Measurements from ENCODE around the gene CD58. TPM values are rescaled to one million over a fixed set of nuclear protein-coding genes. Genes with fewer than 3 reads are reported as not detected.

CD58 gene
- total and polyA plus RNA-seq, 5 donors from 2014 or later: 39.6 to 124 (median 80.8) TPM

DNA sequence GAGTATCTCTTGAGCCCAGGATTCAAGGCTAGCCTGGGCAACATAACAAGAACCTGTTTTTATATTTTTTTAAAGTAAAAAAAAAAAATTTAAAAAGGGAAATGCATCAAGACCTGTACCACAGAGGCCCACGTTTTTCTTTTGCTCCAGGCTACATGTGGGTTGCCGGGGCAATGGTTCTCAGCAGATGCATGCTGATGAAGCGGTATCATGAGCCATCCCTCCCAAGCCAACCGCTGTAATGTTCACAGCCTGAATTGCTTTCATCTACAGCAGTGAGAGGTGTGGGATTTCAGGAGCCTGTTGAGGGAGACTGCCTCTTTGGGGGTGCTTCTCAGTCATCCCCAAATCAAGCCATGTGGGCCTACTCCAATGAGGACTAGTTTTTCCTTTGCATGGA, 60.5 kb downstream of the CD58 start:
- Histone ChIP-seq H3K4me3 (ENCODE audit: low read depth, low read length) (no peak overlapping the region), H3K27ac (ENCODE audit: insufficient read depth, low read length, poor library complexity, severe bottlenecking) (peak overlapping the region; percentile 7), H3K27me3 (ENCODE audit: control insufficient read depth, insufficient read depth, low read length) (no peaks in the 10 kb centered on the region), H3K9me3 (ENCODE audit: control insufficient read depth in 2 of 2, low read length in 2 of 2) (no peaks in the 10 kb centered on the region), H3K36me3 (ENCODE audit: control insufficient read depth, insufficient read depth, low read length) (no peaks in the 10 kb centered on the region), H3K4me1 (ENCODE audit: control insufficient read depth, insufficient read depth, low read length, poor library complexity, severe bottlenecking) (peaks cover 58% of the 10 kb centered on the region)
- H3K27ac Mint-ChIP-seq: peak overlapping the region in 2 of 3 donors; percentile 55 to 67
- no peaks in the 10 kb centered on the region for H3K9me3 Mint-ChIP-seq
- peaks cover 29 to 72% (median 54%) of the 10 kb centered on the region in 4 donors for H3K4me1 Mint-ChIP-seq
- peak overlapping the region in 1 of 4 donors; percentile 64 for H3K4me3 Mint-ChIP-seq
- H3K36me3 Mint-ChIP-seq: peaks cover 6% of the 10 kb centered on the region
- no peaks in the 10 kb centered on the region for H3K27me3 Mint-ChIP-seq
- no peak for ATAC-seq (ENCODE audit: low read depth in 2 of 2)
- peak in 1 of 3 donors; percentile 30 for DNase-seq

DNA sequence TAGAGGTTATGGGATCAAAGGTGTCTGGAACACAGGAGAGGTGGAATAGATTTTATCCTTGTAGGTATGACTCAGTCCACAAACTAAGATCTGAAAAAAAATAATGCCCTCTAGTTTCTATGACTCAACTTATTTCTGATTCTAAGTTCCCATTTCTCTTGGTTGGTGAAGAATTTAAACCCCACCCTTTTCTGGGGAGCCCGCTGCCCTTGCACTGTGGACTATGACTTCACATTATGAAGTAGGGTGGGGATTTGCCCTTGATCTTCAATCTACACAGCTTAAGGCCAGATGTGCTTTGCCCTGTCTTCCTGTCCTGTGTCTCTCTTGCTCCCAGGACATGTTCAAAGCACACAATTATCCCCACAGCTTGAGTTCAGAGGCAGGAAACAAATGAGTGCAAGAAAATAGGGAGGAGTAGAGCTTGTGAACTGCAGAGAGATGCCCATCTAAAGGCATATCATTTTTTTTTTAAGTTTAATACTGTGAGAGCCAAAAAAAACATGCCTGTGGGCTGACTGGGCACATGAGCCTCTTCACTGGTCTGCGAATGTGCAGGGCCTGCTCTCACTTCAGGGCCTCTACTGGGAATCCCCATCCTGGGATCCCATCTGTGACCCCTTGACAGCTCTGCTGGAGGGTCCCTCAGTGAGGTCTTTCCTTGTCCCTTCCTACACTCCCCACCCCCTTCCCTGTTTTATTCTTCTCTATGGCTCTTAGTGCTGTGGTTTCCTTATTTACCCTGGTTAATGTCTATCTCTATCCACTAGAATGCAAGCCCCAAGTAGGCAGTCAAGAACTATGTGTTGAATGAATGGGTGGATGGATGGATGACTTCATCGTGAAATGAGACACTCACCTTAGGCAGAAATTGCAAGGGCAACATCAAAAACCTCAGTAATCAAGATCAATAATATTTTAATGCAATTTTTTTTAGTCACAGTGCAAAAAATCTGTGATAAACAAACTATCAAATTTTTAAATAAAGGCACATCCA, 61.5 kb downstream of the CD58 start:
- peaks cover 58% of the 10 kb centered on the region for H3K4me1 ChIP-seq (ENCODE audit: control insufficient read depth, insufficient read depth, low read length, poor library complexity, severe bottlenecking)
- Mint-ChIP-seq H3K9me3 (no peaks in the 10 kb centered on the region), H3K27ac (peak overlapping the region; percentile 26 to 77 (median 73)), H3K4me1 (peaks cover 26 to 72% (median 54%) of the 10 kb centered on the region in 4 donors), H3K4me3 (peak overlapping the region; percentile 52 to 77 (median 58)), H3K36me3 (peaks cover 6% of the 10 kb centered on the region), H3K27me3 (no peaks in the 10 kb centered on the region)
- DNase-seq (peak in 1 of 3 donors; percentile 71), ATAC-seq (ENCODE audit: low read depth in 2 of 2) (no peak)
- no peak overlapping the region for H3K4me3 ChIP-seq (ENCODE audit: low read depth, low read length)
- H3K9me3 ChIP-seq (ENCODE audit: control insufficient read depth in 2 of 2, low read length in 2 of 2): no peaks in the 10 kb centered on the region
- peak overlapping the region; percentile 59 for H3K27ac ChIP-seq (ENCODE audit: insufficient read depth, low read length, poor library complexity, severe bottlenecking)
- H3K27me3 ChIP-seq (ENCODE audit: control insufficient read depth, insufficient read depth, low read length): no peaks in the 10 kb centered on the region
- no peaks in the 10 kb centered on the region for H3K36me3 ChIP-seq (ENCODE audit: control insufficient read depth, insufficient read depth, low read length)

DNA sequence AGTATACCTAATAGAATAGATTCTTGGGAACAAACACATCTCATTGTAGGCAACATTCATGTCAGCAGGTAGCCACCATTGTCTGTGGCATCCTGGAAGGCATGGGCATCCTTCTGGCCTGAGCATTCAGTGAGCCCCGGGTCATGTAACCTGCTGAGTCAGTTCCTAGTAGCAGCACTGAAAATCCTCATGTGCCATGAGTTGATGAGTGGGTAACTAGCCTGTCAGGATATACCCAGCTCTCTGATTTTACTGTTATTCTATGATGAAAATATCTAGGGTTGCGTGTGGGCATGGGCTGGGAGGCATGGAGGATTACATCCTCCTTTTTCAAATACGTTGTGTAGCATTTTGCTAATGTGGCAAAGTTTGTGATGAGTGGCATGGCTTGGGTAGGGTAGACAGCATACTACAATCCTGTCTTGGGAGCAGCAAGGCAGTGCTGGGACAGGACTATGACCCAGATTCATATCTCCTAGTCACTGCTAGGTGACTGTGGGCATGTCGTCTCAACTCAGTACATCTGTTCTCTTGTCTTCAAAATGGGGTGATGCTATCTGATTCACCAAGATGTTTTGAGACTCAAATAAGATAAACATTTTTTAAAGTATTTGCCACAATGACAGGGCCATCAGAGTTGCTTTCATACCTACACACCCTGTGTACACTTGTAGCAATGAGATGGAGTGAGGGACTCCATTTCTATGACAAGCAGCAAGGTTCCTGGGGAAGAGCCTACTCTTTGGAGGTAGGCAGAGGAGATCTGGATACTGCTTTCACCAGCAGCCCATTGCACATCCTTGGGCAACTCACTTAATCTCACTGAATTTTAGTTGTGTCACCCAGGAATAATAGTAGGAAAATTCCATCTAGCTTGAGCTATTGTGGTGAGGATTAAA, 62.5 kb downstream of the CD58 start:
- Mint-ChIP-seq H3K27me3 (no peaks in the 10 kb centered on the region), H3K36me3 (peaks cover 6% of the 10 kb centered on the region), H3K4me3 (peak overlapping the region in 3 of 4 donors; percentile 31 to 77 (median 52)), H3K27ac (peak overlapping the region; percentile 71 to 77 (median 77)), H3K4me1 (peaks cover 28 to 74% (median 59%) of the 10 kb centered on the region in 4 donors), H3K9me3 (no peaks in the 10 kb centered on the region)
- peak in 1 of 3 donors; percentile 29 for DNase-seq
- Histone ChIP-seq H3K4me3 (ENCODE audit: low read depth, low read length) (peak overlapping the region; percentile 52), H3K36me3 (ENCODE audit: control insufficient read depth, insufficient read depth, low read length) (no peaks in the 10 kb centered on the region), H3K9me3 (ENCODE audit: control insufficient read depth in 2 of 2, low read length in 2 of 2) (no peaks in the 10 kb centered on the region), H3K27ac (ENCODE audit: insufficient read depth, low read length, poor library complexity, severe bottlenecking) (peak overlapping the region; percentile 59), H3K4me1 (ENCODE audit: control insufficient read depth, insufficient read depth, low read length, poor library complexity, severe bottlenecking) (peaks cover 58% of the 10 kb centered on the region), H3K27me3 (ENCODE audit: control insufficient read depth, insufficient read depth, low read length) (no peaks in the 10 kb centered on the region)
- ATAC-seq (ENCODE audit: low read depth in 2 of 2): no peak

DNA sequence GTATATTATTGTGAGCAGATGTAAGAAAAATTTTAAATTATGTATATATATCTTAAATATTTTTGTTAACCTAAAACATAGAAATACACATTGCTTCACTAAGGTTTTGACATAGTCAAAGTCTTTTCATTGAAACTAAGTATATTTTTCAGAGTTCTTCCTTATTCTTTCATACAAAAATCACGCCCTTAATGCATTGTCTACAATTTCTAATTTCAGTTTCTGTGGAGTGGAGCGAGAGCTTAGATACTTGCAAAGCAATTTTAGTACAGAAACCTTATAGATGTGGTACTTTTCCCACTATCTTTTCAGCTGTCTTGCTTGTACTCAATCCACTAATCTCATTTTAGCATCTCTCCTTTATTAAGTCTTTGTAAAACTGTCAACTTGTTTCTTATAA, 63.2 kb downstream of the CD58 start:
- H3K4me3 Mint-ChIP-seq: peak overlapping the region in 1 of 4 donors; percentile 52
- DNase-seq (no peak), ATAC-seq (ENCODE audit: low read depth in 2 of 2) (no peak)
- Histone ChIP-seq H3K36me3 (ENCODE audit: control insufficient read depth, insufficient read depth, low read length) (no peaks in the 10 kb centered on the region), H3K27me3 (ENCODE audit: control insufficient read depth, insufficient read depth, low read length) (no peaks in the 10 kb centered on the region), H3K4me1 (ENCODE audit: control insufficient read depth, insufficient read depth, low read length, poor library complexity, severe bottlenecking) (peaks cover 60% of the 10 kb centered on the region), H3K9me3 (ENCODE audit: control insufficient read depth in 2 of 2, low read length in 2 of 2) (no peaks in the 10 kb centered on the region), H3K27ac (ENCODE audit: insufficient read depth, low read length, poor library complexity, severe bottlenecking) (peak overlapping the region; percentile 59), H3K4me3 (ENCODE audit: low read depth, low read length) (peak overlapping the region; percentile 52)
- no peaks in the 10 kb centered on the region for H3K9me3 Mint-ChIP-seq
- H3K27ac Mint-ChIP-seq: peak overlapping the region in 2 of 3 donors; percentile 71 to 77
- no peaks in the 10 kb centered on the region for H3K27me3 Mint-ChIP-seq
- H3K36me3 Mint-ChIP-seq: no peaks in the 10 kb centered on the region
- H3K4me1 Mint-ChIP-seq: peaks cover 32 to 74% (median 59%) of the 10 kb centered on the region in 4 donors

DNA sequence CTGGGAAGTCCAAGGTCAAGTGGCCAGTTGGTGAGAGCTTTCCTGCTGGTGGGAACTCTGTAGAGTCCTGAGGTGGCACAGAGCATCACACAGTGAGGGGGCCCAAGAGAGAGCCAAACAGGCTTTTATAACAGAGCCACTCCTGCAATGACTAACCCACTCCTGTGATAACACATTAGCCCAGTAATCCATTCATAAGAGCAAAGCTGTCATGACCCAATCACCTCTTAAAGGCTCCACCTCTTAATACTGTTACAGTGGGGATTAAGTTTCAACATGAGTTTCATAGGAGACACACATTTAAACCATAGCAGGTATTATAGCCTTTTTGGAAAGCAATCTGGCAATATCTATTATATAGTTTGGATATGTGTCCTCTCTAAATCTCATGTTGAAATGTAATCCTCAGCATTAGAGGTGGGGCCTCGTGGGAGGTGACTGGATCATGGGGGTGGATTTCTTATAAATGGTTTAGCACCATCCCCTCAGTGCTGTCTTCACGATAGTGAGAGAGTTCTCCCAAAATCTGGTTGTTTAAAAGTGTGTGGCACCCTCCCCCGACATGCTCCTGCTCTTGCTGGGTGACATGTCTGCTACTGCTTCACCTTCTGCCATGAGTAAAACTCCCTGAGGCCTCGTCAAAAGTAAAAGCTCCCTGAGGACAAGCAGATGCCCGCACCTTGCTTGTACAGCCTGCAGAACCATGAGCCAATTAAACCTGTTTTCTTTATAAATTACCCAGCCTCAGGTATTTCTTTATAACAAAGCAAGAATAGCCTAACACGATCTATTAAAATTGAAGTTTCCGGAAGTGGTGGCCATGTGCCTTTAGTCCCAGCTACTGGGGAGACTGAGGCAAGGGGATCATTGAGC, 64.5 kb downstream of the CD58 start:
- Mint-ChIP-seq H3K27me3 (no peaks in the 10 kb centered on the region), H3K4me1 (peaks cover 26 to 73% (median 57%) of the 10 kb centered on the region in 4 donors), H3K4me3 (no peak overlapping the region), H3K9me3 (no peaks in the 10 kb centered on the region), H3K36me3 (no peaks in the 10 kb centered on the region), H3K27ac (peak overlapping the region in 2 of 3 donors; percentile 25 to 64)
- ATAC-seq (ENCODE audit: low read depth in 2 of 2) (no peak), DNase-seq (peak in 1 of 3 donors; percentile 35)
- H3K4me1 ChIP-seq (ENCODE audit: control insufficient read depth, insufficient read depth, low read length, poor library complexity, severe bottlenecking): peaks cover 60% of the 10 kb centered on the region
- no peaks in the 10 kb centered on the region for H3K36me3 ChIP-seq (ENCODE audit: control insufficient read depth, insufficient read depth, low read length)
- H3K9me3 ChIP-seq (ENCODE audit: control insufficient read depth in 2 of 2, low read length in 2 of 2): no peaks in the 10 kb centered on the region
- no peaks in the 10 kb centered on the region for H3K27me3 ChIP-seq (ENCODE audit: control insufficient read depth, insufficient read depth, low read length)
- H3K27ac ChIP-seq (ENCODE audit: insufficient read depth, low read length, poor library complexity, severe bottlenecking): no peak overlapping the region
- no peak overlapping the region for H3K4me3 ChIP-seq (ENCODE audit: low read depth, low read length)

DNA sequence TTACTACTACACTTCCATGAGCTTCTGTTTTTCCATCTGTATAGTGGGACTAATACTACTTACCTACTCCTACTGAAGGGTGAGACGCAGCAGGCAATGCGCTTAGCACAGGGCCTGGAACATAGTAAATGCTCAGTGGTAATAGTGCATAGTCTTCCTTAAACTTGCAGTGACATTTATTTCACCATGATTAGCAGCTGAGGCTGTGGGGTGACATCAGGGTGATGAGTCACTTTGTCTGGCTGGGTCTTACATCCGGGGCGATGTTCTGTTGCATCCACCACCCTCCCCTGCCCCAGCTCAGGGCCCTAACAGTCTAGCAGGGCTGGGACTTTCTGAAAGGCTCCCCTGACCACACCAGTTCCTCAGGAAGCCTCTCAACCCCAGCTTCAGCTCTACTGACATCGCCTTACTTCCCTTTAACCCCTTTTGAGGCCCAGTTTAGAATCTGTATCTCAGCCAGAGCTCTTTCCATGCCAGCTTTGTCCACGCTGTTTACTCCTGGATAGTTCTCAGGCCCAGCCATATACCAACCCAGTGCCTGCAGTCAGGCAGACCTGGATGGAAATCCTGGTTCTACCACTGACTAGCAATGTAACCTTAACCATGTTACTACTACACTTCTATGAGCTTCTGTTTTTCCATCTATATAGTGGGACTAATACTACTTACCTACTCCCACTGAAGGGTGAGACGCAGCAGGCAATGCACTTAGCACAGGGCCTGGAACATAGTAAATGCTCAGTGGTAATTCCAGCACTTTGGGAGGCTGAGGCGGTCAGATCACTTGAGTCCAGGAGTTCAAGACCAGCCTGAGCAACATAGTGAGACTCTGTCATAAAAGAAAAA, 66.3 kb downstream of the CD58 start:
- H3K9me3 Mint-ChIP-seq: no peaks in the 10 kb centered on the region
- H3K27me3 ChIP-seq (ENCODE audit: control insufficient read depth, insufficient read depth, low read length): no peaks in the 10 kb centered on the region
- H3K27ac ChIP-seq (ENCODE audit: insufficient read depth, low read length, poor library complexity, severe bottlenecking): peak overlapping the region; percentile 88
- H3K27ac Mint-ChIP-seq: peak overlapping the region; percentile 88 to 96 (median 88)
- no peaks in the 10 kb centered on the region for H3K9me3 ChIP-seq (ENCODE audit: control insufficient read depth in 2 of 2, low read length in 2 of 2)
- H3K27me3 Mint-ChIP-seq: no peaks in the 10 kb centered on the region
- no peaks in the 10 kb centered on the region for H3K36me3 Mint-ChIP-seq
- peaks cover 22 to 63% (median 53%) of the 10 kb centered on the region in 4 donors for H3K4me1 Mint-ChIP-seq
- H3K4me3 Mint-ChIP-seq: peak overlapping the region; percentile 35 to 79 (median 53)
- H3K4me3 ChIP-seq (ENCODE audit: low read depth, low read length): peak overlapping the region; percentile 52
- peak; percentile 74 to 97 (median 81) for DNase-seq
- H3K4me1 ChIP-seq (ENCODE audit: control insufficient read depth, insufficient read depth, low read length, poor library complexity, severe bottlenecking): peaks cover 50% of the 10 kb centered on the region
- H3K36me3 ChIP-seq (ENCODE audit: control insufficient read depth, insufficient read depth, low read length): no peaks in the 10 kb centered on the region
- peak; percentile 98 to 99 for ATAC-seq (ENCODE audit: low read depth in 2 of 2)

All from CD4-positive, CD25-positive, alpha-beta regulatory T cell (primary cell).